A549 (cell line): ENCODE data around the gene INO80C. TPM values are rescaled to one million over a fixed set of nuclear protein-coding genes. Genes with fewer than 3 reads are reported as not detected.

ENCODE experiments used
- ATAC-seq, 2 experiments: fragments of 200-7000 bp in 1 of 2; fragments of >200 bp in 1 of 2; cut with Nextera tagmentation in 1 of 2; cut with Tn5 transposase in 1 of 2; 3 replicates each; pipeline versions ENCODE4 v1.8.0 to v1.9.1; 2018 to 2020; ENCODE audit warnings: mild to moderate bottlenecking in 1 of 2, moderate library complexity in 1 of 2
- CTCF ChIA-PET: fragments of 300-600 bp; sonication (Branson Sonifier 250); formaldehyde crosslinking; extraction: SDS; loops from one replicate; lab custom pipeline; 2021; ENCODE audit warnings: antibody characterized with exemption, inconsistent platforms; lab: Yijun Ruan, JAX
- POLR2A ChIA-PET: fragments of 350-600 bp; formaldehyde crosslinking; extraction: SDS; loops from one replicate; lab custom pipeline; 2021; ENCODE audit warnings: antibody characterized with exemption, inconsistent platforms; lab: Yijun Ruan, JAX
- DNase-seq, 2 experiments: peaks; one replicate each; pipeline versions ENCODE4 v3.0.0 to v3.0.0-alpha.2; 2011 to 2016; ENCODE audit warnings: low read depth in 1 of 2, low spot score in 1 of 2
- FAIRE-seq: peaks from 2 replicates; lab custom pipeline; 2011; peaks lifted over from hg19 to GRCh38; lab: Jason Lieb, UNC
- H3K27ac ChIP-seq, 2 experiments: fragments of >200 bp; sonication (Bioruptor Twin); formaldehyde crosslinking; 3 replicates each; pipeline ENCODE4 v1.5.1; 2016 to 2017
- H3K4me1 ChIP-seq: fragments of >200 bp; sonication (Bioruptor Twin); formaldehyde crosslinking; 3 replicates; pipeline ENCODE4 v1.6.1; 2016
- H3K4me2 ChIP-seq: fragments of >200 bp; sonication (Bioruptor Twin); formaldehyde crosslinking; 3 replicates; pipeline ENCODE4 v1.6.1; 2016
- H3K4me3 ChIP-seq: fragments of >200 bp; sonication (Bioruptor Twin); formaldehyde crosslinking; 3 replicates; pipeline ENCODE4 v1.5.1; 2016
- H3K9me3 ChIP-seq: fragments of >200 bp; sonication (Bioruptor Twin); formaldehyde crosslinking; 3 replicates; pipeline ENCODE4 v1.6.1; 2016
- BHLHE40 ChIP-seq: IDR thresholded peaks from 2 replicates; pipeline ENCODE4 v1.6.1; 2012; ENCODE audit warnings: low read depth, low read length, inconsistent platforms
- CBX8 ChIP-seq: fragments of 200-600 bp; sonication (generic); IDR thresholded peaks from 2 replicates; pipeline ENCODE4 v1.6.1; 2016
- CEBPB ChIP-seq, 2 experiments: fragments of >200 bp in 1 of 2; sonication (Bioruptor Twin) in 1 of 2; formaldehyde crosslinking in 1 of 2; IDR thresholded peaks; 2 replicates each; pipeline ENCODE4 v1.6.1; 2012 to 2016
- CTCF ChIP-seq: fragments of >200 bp; sonication (Bioruptor Twin); formaldehyde crosslinking; IDR thresholded peaks from 3 replicates; pipeline ENCODE4 v1.5.1; 2016
- FOSB ChIP-seq: fragments of 250-450 bp; sonication (Bioruptor Pico); IDR thresholded peaks from 2 replicates; pipeline ENCODE4 v1.5.0; 2020; ENCODE audit warnings: mild to moderate bottlenecking, moderate library complexity
- GATA3 ChIP-seq: IDR thresholded peaks from 2 replicates; pipeline ENCODE4 v1.6.1; 2012; ENCODE audit warnings: borderline replicate concordance
- HES2 ChIP-seq: fragments of >200 bp; sonication (Bioruptor Twin); formaldehyde crosslinking; IDR thresholded peaks from 2 replicates; pipeline ENCODE4 v1.6.1; 2016
- HEYL ChIP-seq: fragments of 250-450 bp; sonication (Bioruptor Pico); IDR thresholded peaks from 2 replicates; pipeline ENCODE4 v1.8.0; 2021; ENCODE audit warnings: mild to moderate bottlenecking, moderate library complexity
- HOXB5 ChIP-seq: fragments of 250-450 bp; sonication (Bioruptor Pico); IDR thresholded peaks from 2 replicates; pipeline ENCODE4 v1.5.0; 2020; ENCODE audit warnings: mild to moderate bottlenecking, moderate library complexity
- MAFK ChIP-seq: fragments of 450-650 bp; IDR thresholded peaks from 2 replicates; pipeline ENCODE4 v1.6.1; 2014; ENCODE audit not compliant: partially characterized antibody
- RARB ChIP-seq: fragments of 250-450 bp; sonication (Bioruptor Pico); IDR thresholded peaks from 2 replicates; pipeline ENCODE4 v1.8.0; 2021; ENCODE audit warnings: mild to moderate bottlenecking, moderate library complexity
- TP53 ChIP-seq: fragments of 250-450 bp; sonication (Bioruptor Pico); IDR thresholded peaks from 2 replicates; pipeline ENCODE4 v1.5.0; 2021; ENCODE audit warnings: mild to moderate bottlenecking, moderate library complexity
- ZFP36 ChIP-seq: fragments of 450-650 bp; IDR thresholded peaks from 2 replicates; pipeline ENCODE4 v1.6.1; 2014; ENCODE audit warnings: borderline replicate concordance; ENCODE audit not compliant: partially characterized antibody
- WGBS: methylation state at CpG from one replicate; pipeline ENCODE4 v1.1.6; 2017; ENCODE audit errors: missing lambda C conversion rate; 5-methylcytosine and 5-hydroxymethylcytosine counted together
- polyA plus RNA-seq, 4 experiments: library from polyadenylated mRNA; depleted of rRNA in 3 of 4; stranded (reverse); fragments of >200 nt; fragmentation: RNase III in 1 of 4; extraction: RNeasy Plus Mini Kit Qiagen cat#74134 plus additional on column Dnase treatment in 1 of 4; gene quantifications; 2 replicates in 3 of 4; 3 replicates in 1 of 4; pipeline ENCODE4 v1.2.3, GENCODE V29; 2011 to 2017

Gene INO80C
- polyA plus RNA-seq, 2 of the 4 experiments (the other 2 are of a cell fraction), result 22.1 to 33.3 TPM

- TF ChIP-seq HEYL (CRISPR knock-in tag) (no peak), RARB (CRISPR knock-in tag) (no peak), BHLHE40 (no peak), CTCF (no peak), HOXB5 (no peak), CEBPB (IDR thresholded peaks at IDR 0.05) (no peak), HES2 (no peak)
- TF ChIP-seq, all 56 proteins: peak for 0
Measured at GRCh38 chr18:35500113-35500512, 2.4 kb upstream of the INO80C start (continued).

- ChIA-PET POLR2A (interaction anchor here (0.6 to 2.9 kb wide), 13 partner anchors 9 to 256 kb away, joined by 3 to 41 read pairs (median 5); partner anchors contain the start of gene ZNF397), CTCF (no interaction called here)
- H3K4me3 ChIP-seq, result peak overlapping the region; percentile 61
- ATAC-seq (peak; percentile 22 to 55; a peak in 4 of 6 replicates), DNase-seq (no peak), FAIRE-seq (no peak)
- H3K27ac ChIP-seq, result peak overlapping the region; percentile 91 to 99
- WGBS, result 4% methylated on average over 5 of the region's 5 CpGs
- TF ChIP-seq ZFP36, result no peak
- H3K4me1 ChIP-seq, result peaks cover 34% of the 10 kb centered on the region
- H3K4me2 ChIP-seq, result peak overlapping the region; percentile 87
- H3K9me3 ChIP-seq, result no peaks in the 10 kb centered on the region
Measured at GRCh38 chr18:35497027-35497369, 762 bp downstream of the INO80C start.

GRCh38 chr18:35495536-35496314 lies 2.0 kb downstream of the INO80C start:
- WGBS, result 79% methylated on average over 7 of the region's 7 CpGs
- no peak for FAIRE-seq
- POLR2A ChIA-PET, result interaction anchor here (2.9 kb wide), 1 partner anchor 15 kb away, joined by 41 read pairs; no protein-coding TSS in a partner anchor
- no peak for TF ChIP-seq FOSB (CRISPR knock-in tag)
- peak; percentile 50 for TF ChIP-seq MAFK
- DNase-seq, result no peak
- CTCF ChIA-PET, result no interaction called here
- Histone ChIP-seq H3K4me1 (peaks cover 44% of the 10 kb centered on the region), H3K4me2 (peak overlapping the region; percentile 87), H3K27ac (peak overlapping the region; percentile 91 to 99; a peak in 4 of 6 replicates), H3K4me3 (no peak overlapping the region), H3K9me3 (no peaks in the 10 kb centered on the region)
- no peak for ATAC-seq

GRCh38 chr18:35494251-35495220 lies 3.2 kb downstream of the INO80C start:
- CTCF ChIA-PET, result interaction anchor here (0.7 to 1.7 kb wide), 5 partner anchors 13 to 87 kb away, joined by 3 to 6 read pairs (median 4); no protein-coding TSS in a partner anchor
- DNase-seq, result no peak
- H3K4me3 ChIP-seq, result no peak overlapping the region
- H3K4me1 ChIP-seq, result peaks cover 56% of the 10 kb centered on the region
- ATAC-seq, result no peak
- no peak for TF ChIP-seq CBX8
- no peak for TF ChIP-seq TP53
- no peak for TF ChIP-seq GATA3
- TF ChIP-seq, all 56 proteins: peak for 0
- Histone ChIP-seq H3K27ac (peak overlapping the region in 1 of 2 experiments; percentile 99; a peak in 3 of 6 replicates), H3K9me3 (no peaks in the 10 kb centered on the region), H3K4me2 (peak overlapping the region; percentile 2; the same call in 2 of the 3 replicates)
- no peak for FAIRE-seq
- 89% methylated on average over 7 of the region's 8 CpGs for WGBS
- POLR2A ChIA-PET, result interaction anchor here (0.8 kb wide), 1 partner anchor 478 kb away, joined by 3 read pairs; the partner anchor contains the start of gene RMP24
